HEK293 (cell line): ENCODE results near the gene NCOA6.

Experiments
- EGR2 ChIP-seq: fragments of 450-650 bp; formaldehyde crosslinking; IDR thresholded peaks from 2 replicates; pipeline ENCODE4 v1.5.1; 2016; ENCODE audit warnings: low read depth, missing biosample characterization, missing genetic modification characterization
- GLIS1 ChIP-seq: fragments of 450-650 bp; formaldehyde crosslinking; IDR thresholded peaks from 2 replicates; pipeline ENCODE4 v1.5.1; 2016; ENCODE audit warnings: missing biosample characterization, missing genetic modification characterization
- IKZF3 ChIP-seq: fragments of 450-650 bp; IDR thresholded peaks from 2 replicates; pipeline ENCODE4 v1.5.0; 2018; ENCODE audit warnings: missing biosample characterization, mild to moderate bottlenecking, missing genetic modification characterization, moderate library complexity
- PRDM10 ChIP-seq: fragments of 450-650 bp; formaldehyde crosslinking; IDR thresholded peaks from 2 replicates; pipeline ENCODE4 v1.5.1; 2016; ENCODE audit warnings: missing biosample characterization, missing genetic modification characterization
- SCRT2 ChIP-seq: fragments of 450-650 bp; formaldehyde crosslinking; IDR thresholded peaks from 2 replicates; pipeline ENCODE4 v1.5.1; 2016; ENCODE audit warnings: missing biosample characterization, missing genetic modification characterization
- TCF7L2 ChIP-seq: IDR thresholded peaks from 2 replicates; pipeline ENCODE4 v1.6.1; 2011; ENCODE audit warnings: low read depth, mild to moderate bottlenecking, inconsistent platforms, low read length, moderate library complexity, borderline replicate concordance
- ZBTB11 ChIP-seq: fragments of 450-650 bp; formaldehyde crosslinking; conservative IDR thresholded peaks from 2 replicates; pipeline ENCODE4 v1.5.1; 2016; ENCODE audit warnings: low read depth, missing biosample characterization, missing genetic modification characterization
- ZBTB44 ChIP-seq: fragments of 450-650 bp; IDR thresholded peaks from 2 replicates; pipeline ENCODE4 v1.5.1; 2018; ENCODE audit warnings: missing biosample characterization, mild to moderate bottlenecking, missing genetic modification characterization
- ZBTB7A ChIP-seq: fragments of 450-650 bp; formaldehyde crosslinking; IDR thresholded peaks from 2 replicates; pipeline ENCODE4 v1.5.1; 2016; ENCODE audit warnings: low read depth, missing biosample characterization, missing genetic modification characterization
- ZEB2 ChIP-seq: fragments of 450-650 bp; formaldehyde crosslinking; IDR thresholded peaks from 2 replicates; pipeline ENCODE4 v1.5.1; 2016; ENCODE audit warnings: missing biosample characterization, missing genetic modification characterization
- ZNF157 ChIP-seq: fragments of 450-650 bp; formaldehyde crosslinking; IDR thresholded peaks from 2 replicates; pipeline ENCODE4 v1.5.1; 2016; ENCODE audit warnings: missing biosample characterization, missing genetic modification characterization
- ZNF341 ChIP-seq: fragments of 450-650 bp; formaldehyde crosslinking; IDR thresholded peaks from 2 replicates; pipeline ENCODE4; 2016; ENCODE audit warnings: low read depth, missing biosample characterization, missing genetic modification characterization
- ZNF391 ChIP-seq: fragments of 450-650 bp; formaldehyde crosslinking; IDR thresholded peaks from 2 replicates; pipeline ENCODE4 v1.5.1; 2016; ENCODE audit warnings: low read depth, missing biosample characterization, missing genetic modification characterization, borderline replicate concordance
- ZNF510 ChIP-seq: fragments of 450-650 bp; formaldehyde crosslinking; IDR thresholded peaks from 2 replicates; pipeline ENCODE4 v1.5.1; 2018; ENCODE audit warnings: mild to moderate bottlenecking, missing genetic modification characterization, missing biosample characterization; ENCODE audit not compliant: insufficient replicate concordance
- ZNF513 ChIP-seq: fragments of 450-650 bp; IDR thresholded peaks from 2 replicates; pipeline ENCODE4 v1.5.1; 2018; ENCODE audit warnings: missing biosample characterization, missing genetic modification characterization
- ZNF544 ChIP-seq: fragments of 450-650 bp; formaldehyde crosslinking; IDR thresholded peaks from 2 replicates; pipeline ENCODE4 v1.5.0; 2017; ENCODE audit warnings: missing biosample characterization, missing genetic modification characterization
- ZNF639 ChIP-seq: fragments of 450-650 bp; formaldehyde crosslinking; IDR thresholded peaks from 2 replicates; pipeline ENCODE4 v1.5.1; 2016; ENCODE audit warnings: missing biosample characterization, missing genetic modification characterization
- ZNF654 ChIP-seq: fragments of 450-650 bp; formaldehyde crosslinking; IDR thresholded peaks from 2 replicates; pipeline ENCODE4 v1.5.1; 2016; ENCODE audit warnings: low read depth, missing biosample characterization, missing genetic modification characterization
- ZNF692 ChIP-seq: fragments of 450-650 bp; formaldehyde crosslinking; IDR thresholded peaks from 2 replicates; pipeline ENCODE4 v1.5.1; 2016; ENCODE audit warnings: missing biosample characterization, missing genetic modification characterization
- ZNF701 ChIP-seq: fragments of 450-650 bp; formaldehyde crosslinking; IDR thresholded peaks from 2 replicates; pipeline ENCODE4 v1.5.1; 2016; ENCODE audit warnings: missing biosample characterization, missing genetic modification characterization
- ZNF843 ChIP-seq: fragments of 450-650 bp; formaldehyde crosslinking; IDR thresholded peaks from 2 replicates; pipeline ENCODE4 v1.5.1; 2016; ENCODE audit warnings: missing biosample characterization, missing genetic modification characterization
- ZSCAN18 ChIP-seq: fragments of 450-650 bp; formaldehyde crosslinking; IDR thresholded peaks from 2 replicates; pipeline ENCODE4 v1.5.1; 2016; ENCODE audit warnings: missing biosample characterization, missing genetic modification characterization
- ZXDB ChIP-seq: fragments of 450-650 bp; formaldehyde crosslinking; IDR thresholded peaks from 2 replicates; pipeline ENCODE4 v1.5.1; 2016; ENCODE audit warnings: missing biosample characterization, missing genetic modification characterization

NCOA6 gene

GRCh38 chr20:34874094-34874654, 48.7 kb upstream of the NCOA6 start (continued):
- TF ChIP-seq GLIS1 (tag by site-specific recombination) (no peak), ZXDB (tag by site-specific recombination) (no peak), ZNF654 (tag by site-specific recombination) (peak; percentile 97), ZNF843 (tag by site-specific recombination) (no peak), TCF7L2 (no peak), PRDM10 (tag by site-specific recombination) (peak; percentile 61; the same call in 1 of the 2 replicates), ZBTB44 (tag by site-specific recombination) (no peak), ZNF391 (tag by site-specific recombination) (no peak), ZNF157 (no peak), SCRT2 (tag by site-specific recombination) (no peak), ZBTB11 (tag by site-specific recombination) (no peak), EGR2 (no peak), ZNF692 (tag by site-specific recombination) (peak; percentile 30; the same call in 1 of the 2 replicates), ZNF341 (tag by site-specific recombination) (peak; percentile 67), IKZF3 (tag by site-specific recombination) (peak; percentile 72), ZNF701 (tag by site-specific recombination) (no peak), ZSCAN18 (tag by site-specific recombination) (no peak), ZNF510 (tag by site-specific recombination) (no peak), ZEB2 (no peak), ZNF639 (tag by site-specific recombination) (no peak), ZNF513 (no peak), ZNF544 (tag by site-specific recombination) (no peak), ZBTB7A (tag by site-specific recombination) (no peak)
